HEK293T (cell line): Measurements from ENCODE around the gene FGF14.

Source experiments
- ARNT ChIP-seq: fragments of 450-650 bp; IDR thresholded peaks from 2 replicates; pipeline ENCODE4 v1.6.1; 2017; ENCODE audit warnings: mild to moderate bottlenecking
- BHLHE40 ChIP-seq: fragments of 450-650 bp; IDR thresholded peaks from 2 replicates; pipeline ENCODE4 v1.6.1; 2016; ENCODE audit warnings: mild to moderate bottlenecking, moderate library complexity, borderline replicate concordance
- CTBP1 ChIP-seq: fragments of 450-650 bp; IDR thresholded peaks from 2 replicates; pipeline ENCODE4 v1.6.1; 2016; ENCODE audit warnings: borderline replicate concordance
- ELF4 ChIP-seq: fragments of 450-650 bp; IDR thresholded peaks from 2 replicates; pipeline ENCODE4 v1.6.1; 2017; ENCODE audit warnings: antibody characterized with exemption
- FOXK2 ChIP-seq: fragments of 450-650 bp; IDR thresholded peaks from 2 replicates; pipeline ENCODE4 v1.6.1; 2016; ENCODE audit warnings: mild to moderate bottlenecking
- HDGF ChIP-seq: fragments of 450-650 bp; IDR thresholded peaks from 2 replicates; pipeline ENCODE4 v1.6.1; 2017; ENCODE audit warnings: antibody characterized with exemption, borderline replicate concordance
- L3MBTL2 ChIP-seq: fragments of 450-650 bp; conservative IDR thresholded peaks from 2 replicates; pipeline ENCODE4 v1.6.1; 2016; ENCODE audit warnings: mild to moderate bottlenecking
- SUZ12 ChIP-seq: fragments of 450-650 bp; IDR thresholded peaks from 2 replicates; pipeline ENCODE4 v1.6.1; 2016; ENCODE audit warnings: mild to moderate bottlenecking

DNA sequence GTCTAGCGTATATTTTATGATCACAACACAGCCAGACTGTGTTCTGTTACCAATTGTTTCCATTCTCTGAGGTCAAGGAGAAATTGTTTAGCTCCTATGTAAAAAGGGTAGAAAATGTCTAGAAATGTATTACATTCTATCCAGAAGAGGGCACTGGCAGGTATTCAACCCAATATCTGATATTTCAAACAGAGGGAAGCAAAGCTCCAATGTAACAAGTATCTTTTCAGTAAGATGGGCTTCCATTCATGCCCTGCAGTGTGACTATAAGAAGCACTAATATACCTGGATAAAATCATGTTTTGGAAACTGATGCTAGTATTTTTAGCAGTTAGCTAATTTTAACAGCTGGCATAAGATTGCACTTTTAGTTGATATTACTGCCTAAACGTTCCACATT lies 312.7 kb downstream of the FGF14 start:
- TF ChIP-seq ARNT = no peak
- TF ChIP-seq SUZ12 = no peak
- no peak for TF ChIP-seq HDGF
- TF ChIP-seq ELF4 = no peak
- TF ChIP-seq L3MBTL2 = no peak
- TF ChIP-seq FOXK2 = no peak
- TF ChIP-seq CTBP1 = no peak
- no peak for TF ChIP-seq BHLHE40
